ENCODE data around the gene GLI2. TPM values are rescaled to one million over a fixed set of nuclear protein-coding genes. Genes with fewer than 3 reads are reported as not detected.

GLI2 gene
- 1.8 TPM for total RNA-seq
- long read RNA-seq, partial matches to known transcripts: 0 of 3 reads
- long read RNA-seq, other reads (novel, unspliced or antisense): 3 of 3 reads

DNA sequence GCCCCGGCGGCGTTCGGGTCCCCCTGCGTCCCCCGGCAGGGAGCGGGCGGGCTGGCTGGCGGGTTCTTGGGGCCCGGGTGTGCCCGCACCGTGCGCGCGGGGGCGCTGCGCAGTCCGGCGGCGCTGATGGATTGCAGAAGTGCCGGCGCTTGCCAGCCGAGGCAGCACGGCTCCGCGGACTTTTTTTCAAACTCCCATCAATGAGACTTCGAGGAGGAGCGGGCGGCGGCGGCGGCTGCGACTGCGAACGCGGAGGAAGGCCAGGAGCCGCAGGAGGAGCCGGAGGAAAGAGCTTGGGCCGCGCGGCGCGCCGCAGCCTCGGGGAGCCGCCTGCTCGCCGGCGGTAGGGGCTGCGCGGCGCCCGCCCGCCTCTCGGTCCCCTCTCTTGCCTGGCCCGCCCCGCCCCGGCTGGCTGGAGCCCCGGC is at the start of gene GLI2:
GLI2 (plus strand) TSS at position 123 of the 425 bp plus-strand sequence. CDS start 61,453 bp downstream, outside the sequence.
- no peak for DNase-seq (ENCODE audit: low spot score)
- intact Hi-C loops (cut with DNase I): loop anchor here (2.0 to 5.0 kb wide), 5 partner anchors 92 to 337 kb away; no protein-coding TSS in a partner anchor

DNA sequence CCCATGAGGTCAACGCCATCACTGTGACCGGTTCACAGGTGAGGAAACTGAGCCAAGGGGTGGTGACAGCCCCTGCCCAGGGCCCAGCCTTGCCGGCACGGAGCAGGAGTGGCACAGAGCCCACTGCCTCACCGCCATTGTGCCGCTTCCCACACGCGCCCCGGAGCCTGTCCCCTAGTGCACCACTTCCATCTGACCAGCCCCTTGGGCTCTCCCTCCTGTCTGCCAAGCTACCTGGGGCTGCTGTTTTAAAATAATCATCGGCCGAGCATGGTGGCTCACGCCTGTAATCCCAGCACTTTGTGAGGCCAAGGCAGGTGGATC is 49.7 kb upstream of the GLI2 start:
- DNase-seq (ENCODE audit: low spot score): no peak
- intact Hi-C loops (cut with DNase I): no loop called here

DNA sequence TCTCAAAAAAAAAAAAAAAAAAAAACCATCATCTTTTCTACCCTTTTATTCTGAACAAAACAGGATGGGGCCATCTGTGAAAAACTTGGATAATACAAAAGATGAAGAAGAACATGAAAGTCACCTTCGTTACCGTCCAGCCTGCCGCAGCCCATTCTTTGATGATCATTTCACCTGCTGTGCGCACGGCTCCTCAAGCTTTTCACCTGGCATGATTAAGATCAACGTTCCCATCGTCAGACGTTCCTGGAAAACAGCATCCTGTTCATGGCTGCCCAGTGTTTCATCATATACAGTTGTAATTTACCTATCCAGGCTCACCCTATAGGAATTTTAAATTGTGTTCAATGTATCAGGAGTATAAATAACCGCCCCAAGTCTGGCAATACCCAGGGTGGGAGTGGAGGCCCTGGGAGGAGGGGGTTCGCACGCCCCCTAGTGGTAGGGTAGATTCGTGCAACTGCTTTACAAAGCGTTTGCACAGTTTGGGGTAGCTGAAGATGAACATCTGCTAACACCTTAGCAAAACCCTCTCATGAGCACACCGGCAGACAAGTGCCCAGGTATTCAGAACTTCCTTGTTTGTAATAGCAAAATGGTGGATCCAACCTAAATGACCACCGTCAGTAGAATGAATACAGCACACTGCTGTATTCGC is 49.0 kb upstream of the GLI2 start:
- DNase-seq (ENCODE audit: low spot score): no peak
- intact Hi-C loops (cut with DNase I): no loop called here

DNA sequence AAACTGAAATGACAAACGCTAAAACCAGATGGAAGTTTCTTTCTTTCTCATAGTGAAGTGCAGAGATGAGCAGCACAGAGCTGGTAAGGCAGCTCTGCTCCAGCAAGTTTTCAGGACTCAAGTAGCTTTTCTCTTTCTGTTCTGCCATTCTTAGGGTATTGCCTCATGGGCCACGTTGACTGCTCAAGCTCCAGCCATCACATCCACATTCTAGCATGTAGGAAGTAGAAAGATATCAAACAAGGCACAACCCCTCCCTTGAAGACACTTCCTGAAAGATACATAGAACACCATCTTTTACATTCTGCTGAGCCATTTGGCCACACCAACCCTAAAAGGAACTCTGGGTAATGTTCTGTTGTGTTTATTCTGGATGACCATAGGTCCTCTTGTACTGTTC is 48.5 kb upstream of the GLI2 start:
- intact Hi-C loops (cut with DNase I): no loop called here
- DNase-seq (ENCODE audit: low spot score): no peak

DNA sequence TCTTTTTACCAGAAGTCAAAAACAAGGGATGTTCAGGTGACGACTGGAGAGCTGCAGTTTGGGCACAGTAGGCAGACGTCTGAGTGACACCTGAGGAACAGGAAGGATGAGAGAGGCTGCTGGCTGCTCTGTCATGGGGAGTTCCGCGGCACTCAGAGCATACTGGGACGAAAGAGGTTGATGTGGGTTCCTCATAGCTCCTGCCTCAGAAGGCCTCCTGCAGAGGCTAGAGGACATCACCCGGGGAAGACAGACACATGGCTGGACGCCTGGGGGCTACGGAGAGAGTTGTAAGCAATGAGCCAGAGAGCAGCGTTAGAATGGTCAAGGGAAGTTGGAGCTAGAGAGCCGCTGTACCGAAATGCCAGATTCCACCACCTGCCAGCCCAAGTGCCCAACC is 45.1 kb upstream of the GLI2 start:
- intact Hi-C loops (cut with DNase I): no loop called here

DNA sequence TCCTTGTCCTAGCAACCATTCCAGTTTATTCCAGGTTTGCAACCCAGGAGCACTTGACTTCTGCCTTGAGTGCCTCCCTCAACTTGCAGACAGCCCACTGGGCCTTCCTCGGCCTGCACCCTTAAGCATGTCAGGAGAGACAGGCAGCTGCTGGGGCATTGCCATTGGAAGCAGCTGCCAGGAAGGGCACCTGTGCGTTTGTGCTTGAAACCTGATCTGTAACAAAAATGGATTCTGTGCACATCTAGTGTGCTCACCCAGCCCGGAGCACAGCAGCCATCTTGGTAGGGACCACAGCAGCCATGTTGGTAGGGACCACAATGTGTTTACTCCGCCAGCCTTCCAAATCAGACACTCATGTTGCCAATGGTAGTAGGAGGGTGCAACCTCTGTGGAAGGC is 44.3 kb upstream of the GLI2 start:
- DNase-seq (ENCODE audit: low spot score): no peak
- intact Hi-C loops (cut with DNase I): no loop called here

More for the DNA sequence above, 45.1 kb upstream of the GLI2 start:
- DNase-seq (ENCODE audit: low spot score): no peak

DNA sequence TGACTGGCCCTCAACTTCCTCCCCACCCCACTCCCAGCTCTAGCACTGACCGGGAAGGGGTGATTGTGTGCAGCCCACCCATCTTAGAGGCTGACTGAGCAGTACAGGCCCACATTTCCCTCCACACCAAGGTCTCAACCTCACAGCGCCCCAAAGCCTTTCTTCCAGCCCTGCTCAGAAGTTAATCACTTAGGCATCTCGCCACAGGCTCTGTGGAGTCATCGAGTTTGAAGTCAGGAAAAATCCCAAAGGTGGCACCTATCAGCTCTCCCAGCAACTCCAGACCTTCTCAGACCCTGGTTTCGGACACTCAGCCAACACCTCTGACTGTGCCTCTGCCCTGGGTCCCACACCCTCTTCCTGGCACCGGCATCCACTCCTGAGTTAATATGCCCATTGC is 43.0 kb upstream of the GLI2 start:
- no peak for DNase-seq (ENCODE audit: low spot score)
- intact Hi-C loops (cut with DNase I): no loop called here

DNA sequence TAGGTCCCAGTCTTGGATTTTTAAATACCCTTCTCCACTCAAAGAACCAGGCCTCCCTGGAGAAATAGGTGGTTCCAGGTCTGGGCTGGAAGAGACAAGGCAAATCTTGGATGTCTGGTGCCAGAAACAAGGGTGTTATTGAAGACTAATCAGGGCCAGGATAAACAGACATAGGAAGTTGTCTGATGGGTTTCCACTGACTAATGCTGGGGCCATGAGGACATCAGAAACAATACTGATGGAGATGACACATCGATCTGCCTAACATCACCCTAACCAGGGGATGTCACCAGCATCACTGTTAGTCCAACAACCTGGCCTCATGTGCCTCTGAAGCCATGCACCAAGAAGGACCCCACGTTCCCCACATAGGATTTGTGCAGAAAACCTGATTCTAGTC is 42.5 kb upstream of the GLI2 start:
- intact Hi-C loops (cut with DNase I): no loop called here
- DNase-seq (ENCODE audit: low spot score): no peak

DNA sequence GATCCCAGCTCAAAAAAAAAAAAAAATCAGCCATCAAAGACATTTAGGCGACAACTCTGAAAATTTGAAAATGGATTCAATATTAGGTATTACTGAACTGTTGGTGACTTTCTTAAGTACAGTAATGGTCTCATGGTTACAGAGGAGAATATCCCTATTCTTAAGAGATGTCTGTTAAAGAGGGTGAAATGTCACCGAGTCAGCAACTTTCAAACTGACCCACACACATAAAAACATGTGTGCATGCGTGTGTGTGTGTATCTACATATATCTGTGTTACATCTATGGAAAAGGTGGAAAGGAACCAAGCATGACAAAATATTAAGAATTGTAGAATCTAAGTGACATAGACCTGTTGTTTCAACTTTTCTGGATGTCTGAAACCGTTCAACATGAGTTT is 41.6 kb upstream of the GLI2 start:
- no peak for DNase-seq (ENCODE audit: low spot score)
- intact Hi-C loops (cut with DNase I): loop anchor here (2.0 kb wide), 1 partner anchor 387 kb away; no protein-coding TSS in a partner anchor

DNA sequence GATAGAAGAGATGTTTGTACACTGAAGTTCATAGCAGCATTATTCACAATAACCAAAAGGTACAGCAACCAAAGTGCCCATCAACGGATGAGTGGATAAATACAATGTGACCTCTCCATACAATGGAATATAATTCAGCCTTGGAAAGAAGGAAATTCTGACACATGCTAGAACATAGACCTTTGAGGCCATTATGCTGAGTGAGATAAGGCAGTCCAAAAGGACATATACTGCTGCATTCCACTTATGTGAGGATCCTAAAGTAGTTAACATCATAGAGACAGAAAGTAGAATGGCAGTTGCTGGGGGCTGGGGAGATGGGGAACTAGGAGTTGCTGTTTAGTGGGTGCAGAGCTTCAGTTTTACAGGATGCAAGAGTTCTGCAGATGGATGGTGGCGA is 38.2 kb upstream of the GLI2 start:
- intact Hi-C loops (cut with DNase I): no loop called here

DNA sequence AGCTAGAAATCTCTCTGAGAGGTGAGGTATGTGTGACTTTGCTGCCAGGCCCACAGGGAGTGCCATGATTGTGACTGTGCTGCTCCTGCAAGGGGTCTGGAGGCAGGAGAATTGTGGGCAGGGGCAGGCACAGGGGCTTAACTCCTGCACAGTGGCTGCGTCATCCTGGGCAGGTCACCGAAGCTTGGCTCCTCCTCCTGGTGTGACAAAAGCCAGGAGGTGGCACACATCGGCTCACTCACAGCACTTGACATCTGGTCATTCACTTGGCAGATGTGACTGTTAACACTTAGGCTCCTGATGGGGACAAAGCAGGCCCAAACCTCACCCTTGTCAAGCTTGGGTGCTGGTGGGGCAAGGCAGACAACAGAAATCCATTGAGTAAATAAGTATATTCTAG is 36.4 kb upstream of the GLI2 start:
- DNase-seq (ENCODE audit: low spot score): no peak
- intact Hi-C loops (cut with DNase I): no loop called here

More for the DNA sequence above, 38.2 kb upstream of the GLI2 start:
- no peak for DNase-seq (ENCODE audit: low spot score)

DNA sequence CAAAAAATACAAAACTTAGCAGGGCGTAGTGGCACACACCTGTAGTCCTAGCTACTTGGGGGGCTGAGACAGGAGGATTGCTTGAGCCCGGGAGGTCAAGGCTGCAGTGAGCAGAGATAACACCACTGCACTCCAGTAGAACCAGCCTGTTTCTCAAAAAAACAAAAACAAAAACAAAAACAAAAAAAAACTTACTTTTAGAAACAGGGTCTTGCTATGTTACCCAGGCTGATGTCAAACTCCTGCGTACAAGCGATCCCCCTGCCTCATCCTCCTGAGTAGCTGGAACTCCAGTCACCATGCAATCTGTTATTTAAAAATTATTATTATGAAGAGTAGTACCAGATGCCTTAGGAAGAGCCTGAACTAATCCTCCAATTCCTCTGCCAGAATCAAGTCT is 35.0 kb upstream of the GLI2 start:
- DNase-seq (ENCODE audit: low spot score): no peak
- intact Hi-C loops (cut with DNase I): no loop called here

DNA sequence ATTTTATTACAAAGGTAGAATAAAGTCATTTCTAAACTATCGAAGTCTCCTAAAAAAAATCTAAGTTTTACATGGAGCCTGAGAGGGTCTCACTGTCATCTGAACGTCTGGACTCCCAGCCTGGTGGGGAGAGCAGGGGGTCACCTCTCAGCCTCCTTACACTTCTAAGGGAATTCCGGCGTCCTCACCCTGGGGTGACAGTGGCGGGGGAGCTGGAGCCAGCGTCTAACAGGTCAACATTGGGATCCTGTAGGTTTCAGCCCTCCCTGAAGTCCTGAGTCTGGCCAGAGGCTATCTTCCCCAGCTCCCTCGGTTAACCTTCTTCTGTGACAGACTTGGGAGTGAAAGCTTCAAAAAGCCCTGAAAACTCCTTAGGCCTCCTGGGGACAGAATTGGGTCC is 34.6 kb upstream of the GLI2 start:
- DNase-seq (ENCODE audit: low spot score): no peak
- intact Hi-C loops (cut with DNase I): no loop called here

DNA sequence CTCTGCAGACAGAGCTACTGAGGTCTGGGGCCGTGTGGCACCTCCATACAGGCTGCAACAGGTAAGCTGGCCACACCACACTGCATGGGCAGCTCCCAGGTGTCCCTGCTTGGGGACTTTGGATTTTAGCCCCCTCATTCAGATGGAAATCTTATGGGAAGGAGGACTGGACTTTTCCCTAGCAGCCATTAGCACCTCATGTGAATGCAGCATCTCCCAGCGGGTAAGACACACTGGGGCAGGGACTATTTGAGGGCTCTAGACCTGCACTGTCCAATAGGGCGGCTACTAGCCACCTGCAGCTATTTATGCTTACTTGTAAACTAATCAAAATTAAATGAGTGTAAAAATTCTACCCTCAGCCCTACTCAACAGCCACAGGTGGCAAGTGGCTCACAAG is 34.2 kb upstream of the GLI2 start:
- intact Hi-C loops (cut with DNase I): no loop called here
- DNase-seq (ENCODE audit: low spot score): no peak

DNA sequence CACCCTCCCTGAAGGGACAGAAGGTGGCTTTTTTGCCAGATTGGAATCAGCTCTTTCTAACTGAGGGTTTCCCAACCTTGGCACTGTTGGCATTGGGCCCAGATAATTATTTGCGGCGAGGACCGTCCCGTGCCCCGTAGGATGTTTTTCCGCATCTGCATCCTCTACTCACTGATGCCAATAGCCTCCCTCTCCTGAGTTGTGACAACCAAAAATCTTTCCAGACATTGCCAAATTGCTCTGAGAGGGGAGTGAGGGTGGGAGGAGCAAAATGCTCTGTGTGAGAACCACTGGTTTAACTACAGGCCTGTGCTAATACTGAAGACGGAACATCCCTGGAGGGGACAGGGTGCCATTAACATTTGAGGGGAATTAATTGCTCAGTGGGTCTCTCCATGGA is 33.6 kb upstream of the GLI2 start:
- intact Hi-C loops (cut with DNase I): no loop called here
- no peak for DNase-seq (ENCODE audit: low spot score)

DNA sequence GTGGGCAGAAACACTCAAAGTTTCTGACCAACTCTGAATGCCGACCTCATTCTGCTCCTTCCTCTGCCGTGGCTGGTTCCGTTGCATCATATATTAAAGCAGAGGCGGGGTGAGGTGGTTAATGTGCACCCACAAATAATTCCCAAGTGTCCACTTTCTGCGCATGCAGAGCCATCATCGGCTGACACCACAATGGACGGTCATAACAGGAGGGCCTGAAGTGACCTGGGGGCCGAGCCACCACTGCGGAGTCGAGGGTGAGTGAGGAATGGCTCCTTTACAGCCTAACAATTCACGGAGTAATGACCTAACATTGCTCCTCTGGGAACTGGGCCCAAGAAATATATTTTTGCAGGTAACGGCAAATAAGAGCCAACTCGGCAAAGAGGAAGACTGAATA is 32.9 kb upstream of the GLI2 start:
- no peak for DNase-seq (ENCODE audit: low spot score)
- intact Hi-C loops (cut with DNase I): no loop called here

DNA sequence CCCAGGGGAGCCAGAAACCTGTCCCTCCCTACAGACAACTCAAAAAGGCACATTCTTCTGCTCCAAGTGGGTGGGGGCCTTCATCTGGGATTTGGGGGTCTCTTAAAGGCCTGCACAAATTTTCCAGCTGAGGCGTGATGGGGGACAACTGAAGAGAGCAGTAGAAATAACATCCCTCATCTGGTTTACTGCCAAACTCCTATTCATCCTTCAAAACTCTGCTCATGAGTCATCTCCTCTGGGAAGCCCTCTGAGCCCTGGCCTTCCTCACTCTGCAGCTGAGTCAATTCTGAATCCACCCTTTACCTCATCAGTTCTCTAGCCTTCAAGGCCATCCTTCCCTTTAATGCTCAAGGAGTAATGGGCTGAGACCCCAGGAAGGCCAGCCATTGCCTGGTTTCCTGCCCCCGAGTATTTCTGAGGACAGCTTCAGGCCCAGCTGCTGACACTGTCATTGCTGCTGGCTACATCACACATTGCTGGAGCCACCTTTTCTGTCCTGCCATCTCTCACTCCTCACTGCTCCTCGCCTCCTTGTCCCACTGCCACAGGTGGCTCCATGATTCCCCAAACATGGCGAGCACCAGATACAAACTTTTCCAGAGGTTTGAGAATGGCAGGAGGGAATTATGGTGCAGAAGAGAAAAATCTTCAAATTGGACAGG is 32.2 kb upstream of the GLI2 start:
- intact Hi-C loops (cut with DNase I): no loop called here
- no peak for DNase-seq (ENCODE audit: low spot score)

DNA sequence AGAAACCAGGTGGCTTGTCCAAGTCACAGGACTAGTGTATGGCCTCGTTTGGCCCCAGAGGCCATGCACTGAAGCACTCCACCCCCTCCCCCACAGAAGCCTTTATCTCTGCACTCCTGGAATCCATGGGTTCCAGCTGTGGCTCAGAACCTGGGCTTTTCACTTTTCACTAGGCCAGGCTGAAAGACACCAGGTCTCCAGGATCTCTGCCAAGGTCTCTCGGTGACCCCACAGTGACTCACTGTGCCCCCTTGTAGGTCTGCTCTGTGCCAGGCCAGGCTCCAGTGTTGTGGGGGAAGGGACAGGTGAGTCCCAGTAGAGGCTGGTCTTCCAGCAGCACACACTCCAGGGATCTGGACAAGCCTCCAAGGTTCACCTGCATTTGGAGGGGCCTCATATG is 31.0 kb upstream of the GLI2 start:
- no peak for DNase-seq (ENCODE audit: low spot score)
- intact Hi-C loops (cut with DNase I): no loop called here

DNA sequence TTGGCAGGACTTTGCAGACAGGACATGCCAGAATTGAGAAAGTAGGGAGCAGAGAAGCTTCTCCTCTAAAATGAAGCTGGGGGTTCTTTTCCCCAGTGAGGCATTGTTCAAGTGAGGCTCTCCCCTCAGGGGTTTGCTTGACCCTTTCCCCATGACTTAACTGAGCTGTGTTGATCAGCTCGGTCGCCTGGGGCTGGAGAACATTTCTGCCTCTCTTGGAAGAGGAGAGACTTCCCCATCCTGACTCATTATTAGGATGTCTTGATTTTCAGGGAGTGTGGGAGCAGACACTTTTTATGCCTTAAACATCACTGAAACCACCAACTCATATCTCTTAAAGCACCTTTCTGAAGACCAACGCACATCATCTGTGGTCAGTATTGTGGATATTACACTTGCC is 27.9 kb upstream of the GLI2 start:
- DNase-seq (ENCODE audit: low spot score): no peak
- intact Hi-C loops (cut with DNase I): no loop called here

DNA sequence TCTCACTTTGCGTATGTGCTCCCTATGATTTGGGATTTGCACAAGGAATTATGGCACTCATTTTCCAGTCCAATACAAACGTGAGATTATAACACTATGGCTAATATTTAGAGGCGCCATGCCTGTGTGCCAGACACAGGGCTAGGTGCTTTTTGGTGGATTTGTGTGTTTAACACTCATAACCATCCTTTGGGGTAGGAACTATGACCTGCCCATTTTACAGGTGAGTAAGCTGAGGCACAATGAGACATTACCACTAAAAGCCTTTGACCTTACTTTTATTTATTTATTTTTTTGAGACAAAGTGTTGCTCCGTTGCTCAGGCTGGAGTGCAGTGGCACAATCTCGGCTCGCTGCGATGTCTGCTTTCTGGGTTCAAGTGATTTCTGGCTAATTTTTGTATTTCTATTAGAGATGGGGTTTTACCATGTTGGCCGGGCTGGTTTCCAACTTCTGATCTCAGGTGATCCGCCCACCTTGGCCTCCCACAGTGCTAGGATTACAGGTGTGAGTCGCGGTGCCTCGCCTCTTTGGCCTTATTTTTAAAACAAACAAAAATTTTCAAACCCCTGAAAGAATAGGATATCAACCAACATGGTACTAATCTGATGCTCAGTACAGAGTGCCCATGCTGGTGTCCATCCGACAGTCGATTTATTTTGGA is 26.6 kb upstream of the GLI2 start:
- intact Hi-C loops (cut with DNase I): no loop called here
- peak; percentile 46 for DNase-seq (ENCODE audit: low spot score)

DNA sequence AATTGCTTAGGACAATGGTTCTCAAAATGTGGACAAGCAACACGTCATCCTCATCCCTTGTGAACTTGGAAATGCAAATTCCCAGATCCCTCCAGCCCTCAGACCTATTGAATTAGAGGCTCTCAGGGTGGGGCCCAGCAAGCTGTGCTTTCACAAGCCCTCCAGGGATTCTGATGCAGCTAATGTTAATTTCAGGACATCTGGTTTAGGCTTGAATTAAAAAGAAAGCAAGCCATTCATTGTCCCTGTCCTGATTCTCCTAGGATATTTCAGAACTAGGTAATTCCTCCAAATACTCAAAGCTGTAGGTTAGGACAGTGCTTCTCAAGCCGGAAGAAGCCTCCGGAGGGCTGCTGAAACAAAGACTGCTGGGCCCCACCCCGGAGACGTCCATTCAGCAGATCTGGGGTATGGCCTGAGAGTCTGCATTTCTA is 26.0 kb upstream of the GLI2 start:
- intact Hi-C loops (cut with DNase I): no loop called here
- no peak for DNase-seq (ENCODE audit: low spot score)
